ENCODE results near the gene PLA2G7. TPM values are rescaled to one million over a fixed set of nuclear protein-coding genes. Genes with fewer than 3 reads are reported as not detected.

PLA2G7 gene
- total and polyA plus RNA-seq, 5 experiments from 2014 or later, result 1.9 to 2.1 TPM; not detected in 3

- no peaks in the 10 kb centered on the region for H3K4me1 Mint-ChIP-seq
- no peaks in the 10 kb centered on the region for H3K9me3 Mint-ChIP-seq
- POLR2A ChIA-PET, result no interaction called here
- H3K27me3 Mint-ChIP-seq, result peaks cover 0 to 3% (median 0%) of the 10 kb centered on the region in 5 donors
- no peaks in the 10 kb centered on the region for H3K36me3 Mint-ChIP-seq
- ATAC-seq, result no peak
- DNase-seq, result no peak
- H3K4me3 Mint-ChIP-seq, result no peak overlapping the region
- no peak overlapping the region for H3K27ac Mint-ChIP-seq
These were observed 67.8 kb downstream of the PLA2G7 start for GRCh38 chr6:46667377-46667776.

GRCh38 chr6:46661483-46661882 lies 73.7 kb downstream of the PLA2G7 start:
- ATAC-seq (no peak), DNase-seq (no peak)
- Mint-ChIP-seq H3K27ac (no peak overlapping the region), H3K9me3 (no peaks in the 10 kb centered on the region), H3K4me3 (no peak overlapping the region), H3K36me3 (no peaks in the 10 kb centered on the region), H3K4me1 (no peaks in the 10 kb centered on the region), H3K27me3 (peaks cover 0 to 4% (median 2%) of the 10 kb centered on the region in 5 donors)
- POLR2A ChIA-PET, result no interaction called here

GRCh38 chr6:46657642-46658041 lies 77.5 kb downstream of the PLA2G7 start:
- Mint-ChIP-seq H3K27ac (no peak overlapping the region), H3K27me3 (peaks cover 13 to 34% (median 17%) of the 10 kb centered on the region in 5 donors), H3K4me1 (peaks cover 6 to 12% (median 8%) of the 10 kb centered on the region in 4 donors), H3K36me3 (peaks cover 0 to 4% (median 0%) of the 10 kb centered on the region in 3 donors), H3K9me3 (peaks cover 0 to 2% (median 0%) of the 10 kb centered on the region in 9 donors), H3K4me3 (no peak overlapping the region)
- ATAC-seq (no peak), DNase-seq (no peak)
- POLR2A ChIA-PET, result no interaction called here

- H3K4me1 Mint-ChIP-seq, result peaks cover 10 to 19% (median 15%) of the 10 kb centered on the region in 4 donors
- POLR2A ChIA-PET, result no interaction called here
- no peak for ATAC-seq
- H3K27me3 Mint-ChIP-seq, result peaks cover 23 to 43% (median 26%) of the 10 kb centered on the region in 5 donors
- H3K4me3 Mint-ChIP-seq, result no peak overlapping the region
- no peak for DNase-seq
- H3K36me3 Mint-ChIP-seq, result peaks cover 0 to 4% (median 0%) of the 10 kb centered on the region in 3 donors
- peak overlapping the region in 1 of 10 donors; percentile 11 for H3K27ac Mint-ChIP-seq
- H3K9me3 Mint-ChIP-seq, result peaks cover 0 to 2% (median 0%) of the 10 kb centered on the region in 9 donors
These were observed 79.4 kb downstream of the PLA2G7 start for GRCh38 chr6:46655803-46656202.

Other genes with a start within 250 kb of the PLA2G7 start
- gene RCAN2, start 243.9 kb downstream of the PLA2G7 start, total RNA-seq, result not detected
- gene RCAN2, start 243.9 kb downstream of the PLA2G7 start, polyA plus RNA-seq, result 1 to 10 TPM in 1 of 3 donors, not detected in 2; 4.7 TPM
- not detected for gene CYP39A1, start 82.6 kb downstream of the PLA2G7 start, total RNA-seq
- gene CYP39A1, start 82.6 kb downstream of the PLA2G7 start, polyA plus RNA-seq, result not detected
- 1 to 10 TPM; 5.2 to 9.2 TPM for gene SLC25A27, start 82.4 kb downstream of the PLA2G7 start, total RNA-seq
- not detected for gene SLC25A27, start 82.4 kb downstream of the PLA2G7 start, polyA plus RNA-seq
- gene TDRD6, start 47.5 kb downstream of the PLA2G7 start, total RNA-seq, result under 1 TPM; 0.05 to 0.26 TPM
- gene TDRD6, start 47.5 kb downstream of the PLA2G7 start, polyA plus RNA-seq, result not detected
- not detected for gene ANKRD66, start 11.6 kb upstream of the PLA2G7 start, total RNA-seq
- gene ANKRD66, start 11.6 kb upstream of the PLA2G7 start, polyA plus RNA-seq, result not detected
- gene MEP1A, start 58.0 kb upstream of the PLA2G7 start, total RNA-seq, result not detected
- not detected for gene MEP1A, start 58.0 kb upstream of the PLA2G7 start, polyA plus RNA-seq
- not detected for gene ADGRF5, start 186.6 kb upstream of the PLA2G7 start, total RNA-seq
- gene ADGRF5, start 186.6 kb upstream of the PLA2G7 start, polyA plus RNA-seq, result not detected

Measured in naive thymus-derived CD8-positive, alpha-beta T cell (primary cell).